Bronchial epithelial cell (primary cell): ENCODE data around the gene SEL1L. TPM values are rescaled to one million over a fixed set of nuclear protein-coding genes. Genes with fewer than 3 reads are reported as not detected.

ENCODE experiments used
- DNase-seq: peaks from one replicate; pipeline ENCODE4 v3.0.0-alpha.2; 2010; ENCODE audit warnings: low read depth
- FAIRE-seq: peaks from 2 replicates; lab custom pipeline; 2011; peaks lifted over from hg19 to GRCh38; lab: Jason Lieb, UNC
- H3K27me3 ChIP-seq: 2 replicates; pipeline ENCODE4 v1.5.1; 2011; ENCODE audit warnings: low read length; ENCODE audit not compliant: control insufficient read depth, insufficient read depth
- H3K36me3 ChIP-seq: 2 replicates; pipeline ENCODE4 v1.5.1; 2011; ENCODE audit warnings: low read length; ENCODE audit not compliant: control insufficient read depth, insufficient read depth
- H3K4me3 ChIP-seq: 2 replicates; pipeline ENCODE4 v1.5.1; 2011; ENCODE audit warnings: mild to moderate bottlenecking, low read depth, low read length, control low read depth
- total RNA-seq: library from RNA; depleted of rRNA; stranded (reverse); fragments of >200 nt; gene quantifications from 2 replicates; pipeline ENCODE4 v1.2.1, GENCODE V29; 2014
- TF ChIP-seq, protein P1 (sequence below): IDR thresholded peaks from 2 replicates; pipeline ENCODE4 v1.5.1; 2011; ENCODE audit warnings: mild to moderate bottlenecking, moderate library complexity, low read length, control low read depth, inconsistent platforms; ENCODE audit not compliant: insufficient read depth, severe bottlenecking

The SEL1L gene
- total RNA-seq, 1 donor from 2014 or later: 128 TPM

DNA sequence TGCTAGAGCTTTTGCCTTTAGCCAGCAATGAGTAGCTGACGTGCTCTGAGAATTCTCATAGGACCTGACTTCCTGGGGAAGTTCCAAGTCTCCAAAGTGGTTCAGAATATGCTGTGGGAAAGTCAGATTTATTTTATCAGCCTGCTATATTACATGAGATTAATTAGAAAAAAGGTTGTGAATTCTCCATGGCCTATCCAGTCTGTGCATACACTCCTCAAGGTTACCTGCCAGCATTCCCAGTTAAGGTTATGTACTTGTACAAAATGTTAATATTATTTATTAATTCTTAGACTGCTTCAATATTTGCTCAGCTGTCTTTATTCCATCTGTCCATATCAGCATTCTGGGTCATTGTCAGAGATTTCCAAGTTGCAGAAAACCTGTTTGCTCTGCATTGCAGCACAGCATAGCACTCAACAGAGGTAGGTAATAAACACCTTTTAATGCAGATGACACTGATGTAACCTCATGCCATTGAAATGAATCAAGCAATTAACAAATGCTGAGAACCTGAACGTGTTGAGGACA, 2.7 kb upstream of the SEL1L start:
- H3K4me3 ChIP-seq: no peak overlapping the region
- FAIRE-seq (no peak), DNase-seq (peak; percentile 78)
- H3K27me3 ChIP-seq: no peaks in the 10 kb centered on the region
- H3K36me3 ChIP-seq: no peaks in the 10 kb centered on the region
- TF ChIP-seq, protein P1, sequence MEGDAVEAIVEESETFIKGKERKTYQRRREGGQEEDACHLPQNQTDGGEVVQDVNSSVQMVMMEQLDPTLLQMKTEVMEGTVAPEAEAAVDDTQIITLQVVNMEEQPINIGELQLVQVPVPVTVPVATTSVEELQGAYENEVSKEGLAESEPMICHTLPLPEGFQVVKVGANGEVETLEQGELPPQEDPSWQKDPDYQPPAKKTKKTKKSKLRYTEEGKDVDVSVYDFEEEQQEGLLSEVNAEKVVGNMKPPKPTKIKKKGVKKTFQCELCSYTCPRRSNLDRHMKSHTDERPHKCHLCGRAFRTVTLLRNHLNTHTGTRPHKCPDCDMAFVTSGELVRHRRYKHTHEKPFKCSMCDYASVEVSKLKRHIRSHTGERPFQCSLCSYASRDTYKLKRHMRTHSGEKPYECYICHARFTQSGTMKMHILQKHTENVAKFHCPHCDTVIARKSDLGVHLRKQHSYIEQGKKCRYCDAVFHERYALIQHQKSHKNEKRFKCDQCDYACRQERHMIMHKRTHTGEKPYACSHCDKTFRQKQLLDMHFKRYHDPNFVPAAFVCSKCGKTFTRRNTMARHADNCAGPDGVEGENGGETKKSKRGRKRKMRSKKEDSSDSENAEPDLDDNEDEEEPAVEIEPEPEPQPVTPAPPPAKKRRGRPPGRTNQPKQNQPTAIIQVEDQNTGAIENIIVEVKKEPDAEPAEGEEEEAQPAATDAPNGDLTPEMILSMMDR: no peak

DNA sequence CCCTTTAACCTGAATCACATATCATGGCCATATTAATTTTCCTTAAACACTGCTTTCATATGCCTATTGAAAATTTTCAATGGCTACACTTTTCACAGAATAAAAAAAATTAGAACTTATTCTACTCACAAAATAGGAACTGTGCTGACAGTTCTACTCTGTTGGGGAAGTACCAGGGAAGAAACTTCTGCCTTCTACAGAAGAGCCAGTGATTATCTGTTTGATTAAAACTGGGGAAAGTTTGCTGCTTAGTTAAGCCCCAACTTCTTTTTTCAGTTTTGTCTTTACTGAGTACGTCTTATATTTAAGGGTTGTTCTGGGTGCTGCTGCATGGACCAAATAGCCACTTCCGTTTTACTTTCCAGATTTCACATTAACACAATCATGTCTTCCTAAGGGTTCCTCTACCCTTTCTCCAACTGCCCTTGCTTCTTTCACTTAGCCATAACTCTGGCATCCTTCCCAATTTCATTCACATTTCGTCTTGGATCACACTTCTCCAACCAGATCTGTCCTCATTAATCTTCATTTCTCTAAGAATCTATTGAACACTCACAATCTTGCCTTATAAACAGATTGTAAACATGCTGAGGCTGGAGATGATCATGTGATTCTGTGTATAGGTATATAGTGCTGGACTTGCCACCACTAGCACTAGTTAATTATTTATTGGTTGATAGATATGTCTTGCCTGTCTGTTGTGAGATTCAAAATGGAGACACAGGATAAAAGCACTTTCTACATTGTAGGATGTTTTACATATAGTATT, 1.9 kb upstream of the SEL1L start:
- Histone ChIP-seq H3K36me3 (no peaks in the 10 kb centered on the region), H3K4me3 (no peak overlapping the region), H3K27me3 (no peaks in the 10 kb centered on the region)
- FAIRE-seq (no peak), DNase-seq (no peak)
- TF ChIP-seq, protein P1: no peak

DNA sequence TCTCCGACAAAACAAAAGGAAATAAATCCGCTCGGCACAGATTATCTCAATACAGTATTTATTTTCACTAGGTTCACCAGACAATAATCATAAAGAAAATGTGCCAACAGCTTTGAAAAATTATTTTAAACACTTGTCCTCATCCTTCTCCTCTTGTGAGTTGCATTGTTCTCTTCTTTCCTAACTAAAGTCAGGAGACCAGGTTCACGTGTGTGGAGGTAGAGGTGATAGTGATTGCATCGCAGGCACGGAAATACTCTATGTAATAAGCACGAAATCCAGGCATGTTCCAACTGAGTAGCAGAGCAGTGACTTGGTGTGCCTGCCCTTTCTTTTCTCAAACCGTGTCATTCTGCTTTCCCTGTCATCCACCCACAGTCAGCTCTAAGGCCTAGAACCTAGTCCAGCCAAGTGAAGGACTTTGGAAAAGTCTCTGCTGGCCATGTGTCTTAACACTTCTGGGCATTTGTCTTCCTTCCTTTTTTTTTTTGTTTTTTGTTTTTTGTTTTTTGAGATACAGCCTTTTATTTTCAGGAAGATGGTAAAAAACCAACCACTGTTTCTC, 939 bp upstream of the SEL1L start:
- TF ChIP-seq, protein P1: no peak
- H3K36me3 ChIP-seq: no peaks in the 10 kb centered on the region
- H3K27me3 ChIP-seq: no peaks in the 10 kb centered on the region
- DNase-seq (no peak), FAIRE-seq (no peak)
- no peak overlapping the region for H3K4me3 ChIP-seq

DNA sequence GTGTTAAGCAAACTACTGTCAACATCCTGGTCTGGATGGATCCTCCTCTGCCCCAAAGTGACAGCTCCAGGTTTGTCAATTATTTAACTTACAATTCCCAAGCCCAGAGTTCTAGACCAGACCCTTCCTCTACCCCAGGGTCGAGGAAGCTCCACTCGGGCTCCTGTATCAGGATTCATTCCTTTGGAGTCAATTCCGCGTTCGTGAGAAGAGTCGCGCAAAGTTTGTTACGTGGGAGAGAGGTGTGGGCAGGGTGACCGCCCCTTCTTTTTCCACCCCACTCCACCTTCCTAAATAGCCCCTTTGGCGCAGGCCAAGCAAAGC, 479 bp downstream of the SEL1L start:
- FAIRE-seq: no peak
- no peaks in the 10 kb centered on the region for H3K27me3 ChIP-seq
- TF ChIP-seq, protein P1: no peak
- H3K4me3 ChIP-seq: peak overlapping the region; percentile 80
- DNase-seq: no peak
- peaks cover 2% of the 10 kb centered on the region for H3K36me3 ChIP-seq

DNA sequence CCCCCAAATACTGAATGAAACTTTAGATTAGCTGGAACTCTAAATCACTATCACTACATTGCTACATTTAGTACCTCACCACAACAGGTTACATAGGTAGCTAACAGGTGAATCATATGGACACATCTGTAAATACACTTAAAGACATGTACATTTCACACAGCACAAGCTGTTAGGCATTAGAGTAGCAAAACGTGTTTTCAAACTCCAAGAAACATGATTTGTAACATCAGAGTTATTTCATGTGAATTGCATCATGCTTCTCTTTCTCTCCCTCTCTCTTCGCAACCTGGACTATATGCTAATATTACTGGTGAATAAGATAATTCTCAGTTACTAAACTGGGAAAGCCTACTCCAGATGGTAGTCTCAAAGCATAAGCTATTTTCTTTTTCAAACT, 4.3 kb downstream of the SEL1L start:
- peaks cover 7% of the 10 kb centered on the region for H3K36me3 ChIP-seq
- H3K27me3 ChIP-seq: no peaks in the 10 kb centered on the region
- TF ChIP-seq, protein P1: no peak
- H3K4me3 ChIP-seq: no peak overlapping the region
- DNase-seq (peak; percentile 39), FAIRE-seq (no peak)

DNA sequence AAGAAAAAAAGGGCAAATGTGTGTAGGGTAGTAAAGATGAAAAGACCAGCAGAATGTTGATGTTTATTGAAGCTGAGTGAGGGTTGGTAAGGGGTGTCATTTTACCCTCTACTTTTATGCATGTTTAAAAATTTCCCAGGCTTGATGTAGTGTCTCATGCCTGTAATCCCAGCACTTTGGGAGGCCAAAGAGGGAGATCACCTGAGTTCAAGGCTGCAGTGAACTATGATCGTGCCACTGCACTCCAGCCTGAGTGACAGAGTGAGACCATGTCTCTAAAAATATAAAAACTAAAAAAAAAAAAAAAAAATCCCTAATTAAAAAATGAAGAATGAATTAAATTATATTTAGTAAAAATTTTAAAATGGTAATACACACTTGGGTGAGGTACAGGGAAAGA, 8.5 kb downstream of the SEL1L start:
- no peak for DNase-seq
- Histone ChIP-seq H3K4me3 (no peak overlapping the region), H3K27me3 (no peaks in the 10 kb centered on the region), H3K36me3 (peaks cover 9% of the 10 kb centered on the region)
- FAIRE-seq: no peak
- TF ChIP-seq, protein P1: no peak
